ENCODE data around the gene ADGRF3.
"Not testable (repeated sequence)": the region's sequence is repeated elsewhere in the genome, so short reads cannot be mapped to it uniquely, and the experiment has no call there.

The ADGRF3 gene

GRCh38 chr2:26382564-26382963 is 36.0 kb upstream of the ADGRF3 start:
- TF ChIP-seq CTCF (conservative IDR thresholded peaks at IDR 0.05; ENCODE audit: low read depth, low read length) = no peak
- no peak overlapping the region for H3K4me3 ChIP-seq (ENCODE audit: low read length)
- no peak for DNase-seq (ENCODE audit: low read depth)

GRCh38 chr2:26380281-26380680 is 33.7 kb upstream of the ADGRF3 start:
- no peak for DNase-seq (ENCODE audit: low read depth)
- no peak overlapping the region for H3K4me3 ChIP-seq (ENCODE audit: low read length)
- no peak for TF ChIP-seq CTCF (conservative IDR thresholded peaks at IDR 0.05; ENCODE audit: low read depth, low read length)

- no peak for TF ChIP-seq CTCF (conservative IDR thresholded peaks at IDR 0.05; ENCODE audit: low read depth, low read length)
- no peak overlapping the region for H3K4me3 ChIP-seq (ENCODE audit: low read length)
- no peak for DNase-seq (ENCODE audit: low read depth)
Measured at GRCh38 chr2:26376799-26377198, 30.2 kb upstream of the ADGRF3 start.

GRCh38 chr2:26370909-26371308 is 24.3 kb upstream of the ADGRF3 start:
- DNase-seq (ENCODE audit: low read depth); H3K4me3 ChIP-seq (ENCODE audit: low read length): not testable (repeated sequence)

GRCh38 chr2:26369664-26370063 is 23.1 kb upstream of the ADGRF3 start:
- DNase-seq (ENCODE audit: low read depth); H3K4me3 ChIP-seq (ENCODE audit: low read length): not testable (repeated sequence)

GRCh38 chr2:26366957-26367356 is 20.4 kb upstream of the ADGRF3 start:
- no peak overlapping the region for H3K4me3 ChIP-seq (ENCODE audit: low read length)
- TF ChIP-seq CTCF (conservative IDR thresholded peaks at IDR 0.05; ENCODE audit: low read depth, low read length) = no peak
- DNase-seq (ENCODE audit: low read depth) = no peak

- TF ChIP-seq CTCF (conservative IDR thresholded peaks at IDR 0.05; ENCODE audit: low read depth, low read length) = no peak
- H3K4me3 ChIP-seq (ENCODE audit: low read length) = no peak overlapping the region
- no peak for DNase-seq (ENCODE audit: low read depth)
Measured at GRCh38 chr2:26364669-26365068, 18.1 kb upstream of the ADGRF3 start.

GRCh38 chr2:26363958-26364357 is 17.4 kb upstream of the ADGRF3 start:
- H3K4me3 ChIP-seq (ENCODE audit: low read length) = no peak overlapping the region
- no peak for TF ChIP-seq CTCF (conservative IDR thresholded peaks at IDR 0.05; ENCODE audit: low read depth, low read length)
- DNase-seq (ENCODE audit: low read depth) = no peak

Data from retinal pigment epithelial cell (primary cell).